Activated CD4-positive, alpha-beta memory T cell treated with anti-CD3 and anti-CD28 coated beads for 36 hours (primary cell): Measurements from ENCODE around the gene INHBB. TPM values are rescaled to one million over a fixed set of nuclear protein-coding genes. Genes with fewer than 3 reads are reported as not detected.
"Not testable (repeated sequence)": the region's sequence is repeated elsewhere in the genome, so short reads cannot be mapped to it uniquely, and the experiment has no call there.

Experiments used
- CTCF ChIA-PET: fragments of 350-600 bp; sonication (Branson Sonifier 250); formaldehyde crosslinking; loops from one replicate; lab custom pipeline; 2021; ENCODE audit warnings: antibody characterized with exemption, inconsistent platforms; lab: Charles Lee
- POLR2A ChIA-PET: fragments of 350-600 bp; sonication (Branson Sonifier 250); formaldehyde crosslinking; loops from one replicate; lab custom pipeline; 2021; ENCODE audit warnings: antibody characterized with exemption; lab: Charles Lee
- DNase-seq: peaks from one replicate; pipeline ENCODE4 v3.0.0-alpha.2; 2020
- H3K27ac Mint-ChIP-seq: one replicate; pipeline ENCODE4 v1.8.0; 2021; ENCODE audit warnings: mixed read lengths
- H3K27me3 Mint-ChIP-seq: one replicate; pipeline ENCODE4 v1.8.0; 2021; ENCODE audit warnings: mixed read lengths
- H3K36me3 Mint-ChIP-seq: one replicate; pipeline ENCODE4 v1.8.0; 2021; ENCODE audit warnings: mixed read lengths
- H3K4me1 Mint-ChIP-seq: one replicate; pipeline ENCODE4 v1.8.0; 2021; ENCODE audit warnings: low read depth, mixed read lengths
- H3K4me3 Mint-ChIP-seq: one replicate; pipeline ENCODE4 v1.8.0; 2021; ENCODE audit warnings: mild to moderate bottlenecking, mixed read lengths
- H3K9me3 Mint-ChIP-seq: one replicate; pipeline ENCODE4 v1.8.0; 2021; ENCODE audit warnings: mixed read lengths
- intact Hi-C: fragments of 100-400 bp; cut with micrococcal nuclease; formaldehyde crosslinking; loops from one replicate; pipeline ENCODE4 v1.15.1; 2023
- total RNA-seq, 2 experiments: library from RNA; stranded (reverse); gene quantifications; one replicate each; pipeline ENCODE4 v1.2.3, GENCODE V29; 2021

The INHBB gene
- total RNA-seq, 2 experiments from 2014 or later, result not detected

DNA sequence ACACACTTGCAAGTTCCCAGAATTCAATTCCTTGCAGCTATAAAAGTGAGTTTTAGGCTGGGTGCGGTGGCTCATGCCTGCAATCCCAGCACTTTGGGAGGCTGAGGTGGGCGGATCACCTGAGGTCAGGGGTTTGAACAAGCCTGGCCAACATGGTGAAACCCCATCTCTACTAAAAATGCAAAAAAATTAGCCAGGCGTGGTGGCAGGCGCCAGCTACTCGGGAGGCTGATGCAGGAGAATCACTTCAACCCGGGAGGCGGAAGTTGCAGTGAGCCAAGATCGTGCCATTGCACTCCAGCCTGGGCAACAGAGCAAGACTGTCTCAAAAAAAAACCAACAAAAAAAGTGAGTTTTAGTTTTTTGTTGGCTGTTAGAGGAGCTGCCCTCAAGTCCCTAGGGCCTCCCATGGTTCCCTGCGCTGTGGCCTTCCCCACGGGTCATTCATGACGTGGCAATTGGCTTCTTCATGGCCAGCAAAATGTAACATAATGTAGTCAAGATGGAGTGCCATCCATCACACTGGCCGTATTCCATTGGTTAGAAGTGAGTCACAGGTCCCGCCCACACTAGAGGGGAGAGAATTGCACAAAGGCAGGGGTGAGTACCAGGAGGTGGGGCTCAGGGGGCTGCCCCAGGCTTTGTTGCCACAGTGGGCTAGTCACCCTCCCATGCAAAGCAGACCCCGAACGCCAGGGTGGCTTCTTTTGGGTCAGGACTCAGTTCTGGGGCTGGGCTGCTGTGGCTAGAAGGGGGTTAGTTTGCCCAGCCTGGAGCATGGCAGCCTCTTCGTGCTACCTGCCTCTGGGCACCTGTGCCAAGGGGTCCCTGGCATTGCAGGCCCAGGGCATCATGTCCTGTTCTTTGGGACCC is 37.7 kb upstream of the INHBB start:
- CTCF ChIA-PET, result no interaction called here
- DNase-seq, result no peak

DNA sequence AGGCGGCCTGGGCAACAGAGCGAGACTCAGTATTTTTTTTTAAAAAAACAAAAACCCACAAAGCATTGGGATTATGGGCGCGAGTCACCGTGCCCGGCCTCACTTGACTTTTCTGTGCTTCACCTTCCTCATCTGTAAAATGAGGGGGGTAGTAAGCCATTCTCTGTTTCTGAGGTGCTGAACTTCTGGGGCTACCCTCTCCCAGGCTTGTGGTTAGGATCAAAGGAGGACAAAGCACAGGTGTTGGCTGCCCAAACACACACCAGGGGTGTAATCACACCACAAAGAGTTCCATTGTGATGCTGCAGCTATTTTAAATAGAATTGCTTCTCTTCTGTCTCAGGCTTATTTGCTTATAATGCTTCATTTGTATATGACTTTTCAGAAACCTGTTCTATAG is 35.8 kb upstream of the INHBB start:
- Mint-ChIP-seq H3K4me3 (no peak overlapping the region), H3K9me3 (no peaks in the 10 kb centered on the region), H3K36me3 (peaks cover 3% of the 10 kb centered on the region), H3K4me1 (peaks cover 22% of the 10 kb centered on the region), H3K27me3 (no peaks in the 10 kb centered on the region), H3K27ac (no peak overlapping the region)
- no peak for DNase-seq
- POLR2A ChIA-PET, result no interaction called here
- intact Hi-C loops, result loop anchor here (5.0 kb wide), 2 partner anchors 553 to 608 kb away; partner anchors contain the start of gene PTPN4
- CTCF ChIA-PET, result no interaction called here

More for the DNA sequence above, 37.7 kb upstream of the INHBB start:
- POLR2A ChIA-PET, result no interaction called here
- H3K27ac Mint-ChIP-seq, result no peak overlapping the region
- peaks cover 3% of the 10 kb centered on the region for H3K36me3 Mint-ChIP-seq
- peaks cover 7% of the 10 kb centered on the region for H3K4me1 Mint-ChIP-seq
- intact Hi-C loops, result no loop called here
- H3K9me3 Mint-ChIP-seq, result no peaks in the 10 kb centered on the region
- H3K27me3 Mint-ChIP-seq, result no peaks in the 10 kb centered on the region
- H3K4me3 Mint-ChIP-seq, result no peak overlapping the region

DNA sequence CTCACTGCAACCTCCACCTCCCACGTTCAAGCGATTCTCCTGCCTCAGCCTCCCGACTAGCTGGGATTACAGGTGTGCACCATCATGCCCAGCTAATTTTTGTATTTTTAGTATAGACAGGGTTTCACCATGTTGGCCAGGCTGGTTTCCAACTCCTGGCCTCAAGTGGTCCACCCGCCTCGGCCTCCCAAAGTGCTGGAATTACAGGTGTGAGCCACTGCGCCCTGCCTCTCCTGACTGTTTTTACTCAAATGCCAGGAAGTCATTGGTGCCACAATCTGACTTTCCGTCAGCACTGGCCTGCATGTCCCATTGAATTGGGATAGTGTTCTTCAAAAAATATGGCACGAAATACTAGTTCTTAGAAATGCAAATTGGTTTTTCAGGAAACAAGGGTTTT is 35.1 kb upstream of the INHBB start:
- H3K27ac Mint-ChIP-seq, H3K9me3 Mint-ChIP-seq, H3K36me3 Mint-ChIP-seq, H3K4me3 Mint-ChIP-seq, H3K27me3 Mint-ChIP-seq, DNase-seq, POLR2A ChIA-PET: not testable (repeated sequence)
- H3K4me1 Mint-ChIP-seq, result peaks cover 22% of the 10 kb centered on the region
- CTCF ChIA-PET, result interaction anchor here (0.6 to 3.2 kb wide), 2 partner anchors 134 to 146 kb away, joined by 3 to 86 read pairs; no protein-coding TSS in a partner anchor
- intact Hi-C loops, result loop anchor here (5.0 kb wide), 2 partner anchors 554 to 609 kb away; partner anchors contain the start of gene PTPN4

DNA sequence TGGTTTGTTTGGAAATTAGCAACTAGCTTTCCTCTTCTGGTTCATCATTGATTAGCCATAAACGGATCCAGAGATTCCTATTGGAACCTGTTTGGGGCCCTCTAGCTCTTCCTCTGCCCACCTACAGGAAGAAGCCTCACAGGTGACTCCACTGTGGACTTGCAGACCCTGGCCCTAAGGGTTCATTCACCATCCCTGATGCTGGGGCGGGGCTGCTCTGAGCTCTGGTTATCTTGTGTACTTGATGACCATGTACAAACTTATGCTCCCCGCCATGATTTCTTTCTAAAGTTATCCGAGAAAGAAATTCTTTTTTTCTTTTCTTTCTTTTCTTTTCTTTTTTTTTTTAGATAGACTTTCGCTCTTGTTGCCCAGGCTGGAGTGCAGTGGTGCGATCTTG is 33.9 kb upstream of the INHBB start:
- H3K4me1 Mint-ChIP-seq, result peaks cover 22% of the 10 kb centered on the region
- POLR2A ChIA-PET, result interaction anchor here (0.9 kb wide), 1 partner anchor 14 kb away, joined by 3 read pairs; no protein-coding TSS in a partner anchor
- H3K9me3 Mint-ChIP-seq, result no peaks in the 10 kb centered on the region
- intact Hi-C loops, result loop anchor here (2.0 to 5.0 kb wide), 4 partner anchors 51 to 610 kb away; partner anchors contain the start of gene PTPN4
- DNase-seq, result no peak
- CTCF ChIA-PET, result interaction anchor here (0.5 to 4.2 kb wide), 27 partner anchors 8 to 670 kb away, joined by 3 to 86 read pairs (median 5); partner anchors contain the start of genes RALB and TMEM185B
- H3K27me3 Mint-ChIP-seq, result no peaks in the 10 kb centered on the region
- no peaks in the 10 kb centered on the region for H3K36me3 Mint-ChIP-seq
- H3K4me3 Mint-ChIP-seq, result no peak overlapping the region
- H3K27ac Mint-ChIP-seq, result no peak overlapping the region

DNA sequence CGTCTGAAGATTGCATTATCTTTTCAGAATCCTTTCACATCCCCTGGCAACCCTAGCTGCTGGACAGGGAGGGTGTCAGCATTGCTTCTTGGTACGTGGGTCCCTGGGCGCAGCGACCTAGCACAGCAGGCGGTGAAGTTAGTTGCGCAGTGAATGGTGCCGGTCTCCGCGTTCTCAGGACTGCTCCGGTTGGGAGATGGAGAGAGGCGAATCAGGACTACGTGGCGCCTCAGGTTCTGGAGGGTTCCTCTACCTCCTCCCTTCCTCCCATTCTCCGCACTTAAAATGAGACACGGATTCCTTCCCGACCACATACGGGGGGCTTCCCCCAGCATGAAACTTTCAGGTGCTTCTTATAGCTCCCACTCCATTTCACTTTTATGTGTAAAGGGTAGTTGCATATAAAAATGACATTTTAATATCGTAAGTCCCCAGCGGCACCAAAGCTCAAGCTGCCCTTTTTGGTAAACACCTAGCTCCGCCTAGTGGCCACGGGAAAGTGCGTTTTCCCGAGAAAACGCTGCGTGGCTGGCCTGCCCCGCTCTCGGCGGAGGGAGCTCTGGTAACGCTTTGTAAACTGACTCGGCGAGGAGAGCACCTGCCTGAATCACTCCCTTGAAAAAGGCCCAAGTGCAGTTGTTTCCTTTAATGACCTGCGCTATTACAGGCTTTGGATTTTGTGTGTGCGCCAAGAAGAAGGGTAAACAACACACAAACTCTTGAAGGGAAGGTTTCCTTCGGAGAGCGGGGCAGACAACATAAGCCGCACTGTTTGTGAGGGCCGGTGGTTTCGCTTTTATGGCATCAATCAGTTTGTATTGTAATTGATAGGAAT is 32.9 kb upstream of the INHBB start:
- Mint-ChIP-seq H3K9me3 (no peaks in the 10 kb centered on the region), H3K4me3 (peak overlapping the region; percentile 56), H3K27me3 (no peaks in the 10 kb centered on the region), H3K4me1 (peaks cover 22% of the 10 kb centered on the region), H3K36me3 (no peaks in the 10 kb centered on the region), H3K27ac (no peak overlapping the region)
- POLR2A ChIA-PET, result interaction anchor here (0.9 to 1.1 kb wide), 3 partner anchors 15 to 137 kb away, joined by 3 to 5 read pairs (median 4); no protein-coding TSS in a partner anchor
- intact Hi-C loops, result loop anchor here (1.0 to 5.0 kb wide), 10 partner anchors 52 to 611 kb away; partner anchors contain the start of genes PTPN4 and RALB
- peak; percentile 87 for DNase-seq
- CTCF ChIA-PET, result interaction anchor here (0.5 to 4.2 kb wide), 61 partner anchors 9 to 671 kb away, joined by 3 to 86 read pairs (median 5); partner anchors contain the start of genes EPB41L5, RALB, TMEM177 and TMEM185B

DNA sequence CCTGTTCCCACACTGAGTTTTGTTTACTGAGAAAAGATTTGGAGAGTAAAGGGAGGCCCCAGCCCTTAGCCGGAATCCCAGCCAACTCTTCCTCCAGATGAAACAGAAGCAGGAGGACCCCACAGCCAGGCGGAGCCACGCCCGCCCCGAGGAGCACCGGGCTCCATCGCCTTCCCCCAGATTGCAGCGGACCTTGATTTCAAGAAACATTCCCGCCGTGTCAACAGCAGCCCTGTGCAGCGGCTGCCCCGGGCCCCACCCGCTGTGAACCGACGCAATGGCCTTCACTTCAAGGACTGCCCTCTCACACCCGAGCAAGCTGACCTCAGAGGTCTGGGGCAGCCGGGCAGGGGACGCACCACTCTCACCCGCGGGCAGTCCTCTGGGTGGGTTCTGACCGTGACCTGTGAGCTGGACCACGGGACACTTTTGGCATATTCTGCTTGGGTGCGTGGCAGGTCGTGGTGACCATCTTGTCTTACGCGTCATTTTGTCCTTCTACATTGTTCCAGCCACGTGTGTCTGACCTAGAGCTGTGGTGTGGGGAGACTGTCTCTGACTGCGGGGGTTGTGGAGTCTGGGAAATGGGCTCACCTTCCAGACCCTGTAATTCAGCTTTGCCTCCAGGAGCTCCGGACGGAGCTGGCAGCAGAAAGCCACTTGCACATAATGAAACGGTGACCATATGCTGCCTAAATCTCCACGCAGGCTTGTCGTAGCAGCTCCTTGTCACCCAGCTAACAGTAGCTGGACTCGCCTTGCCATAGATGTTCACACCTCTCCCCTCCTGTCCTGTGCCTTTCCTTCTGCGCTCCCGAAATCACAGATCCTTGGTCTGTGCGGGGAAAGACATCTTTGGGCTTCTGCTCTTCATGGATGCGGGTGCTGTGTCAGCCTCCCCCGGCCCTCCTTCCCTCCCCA is 32.0 kb upstream of the INHBB start:
- Mint-ChIP-seq H3K36me3 (no peaks in the 10 kb centered on the region), H3K4me3 (peak overlapping the region; percentile 56), H3K27ac (no peak overlapping the region), H3K9me3 (no peaks in the 10 kb centered on the region), H3K27me3 (no peaks in the 10 kb centered on the region), H3K4me1 (peaks cover 22% of the 10 kb centered on the region)
- intact Hi-C loops, result loop anchor here (1.0 to 5.0 kb wide), 10 partner anchors 53 to 612 kb away; partner anchors contain the start of genes PTPN4 and RALB
- ChIA-PET POLR2A (interaction anchor here (1.1 to 1.2 kb wide), 3 partner anchors 82 to 138 kb away, joined by 4 to 5 read pairs (median 4); no protein-coding TSS in a partner anchor), CTCF (interaction anchor here (0.6 to 4.2 kb wide), 60 partner anchors 9 to 672 kb away, joined by 3 to 86 read pairs (median 5); partner anchors contain the start of genes EPB41L5, RALB, TMEM177 and TMEM185B)
- DNase-seq, result no peak

DNA sequence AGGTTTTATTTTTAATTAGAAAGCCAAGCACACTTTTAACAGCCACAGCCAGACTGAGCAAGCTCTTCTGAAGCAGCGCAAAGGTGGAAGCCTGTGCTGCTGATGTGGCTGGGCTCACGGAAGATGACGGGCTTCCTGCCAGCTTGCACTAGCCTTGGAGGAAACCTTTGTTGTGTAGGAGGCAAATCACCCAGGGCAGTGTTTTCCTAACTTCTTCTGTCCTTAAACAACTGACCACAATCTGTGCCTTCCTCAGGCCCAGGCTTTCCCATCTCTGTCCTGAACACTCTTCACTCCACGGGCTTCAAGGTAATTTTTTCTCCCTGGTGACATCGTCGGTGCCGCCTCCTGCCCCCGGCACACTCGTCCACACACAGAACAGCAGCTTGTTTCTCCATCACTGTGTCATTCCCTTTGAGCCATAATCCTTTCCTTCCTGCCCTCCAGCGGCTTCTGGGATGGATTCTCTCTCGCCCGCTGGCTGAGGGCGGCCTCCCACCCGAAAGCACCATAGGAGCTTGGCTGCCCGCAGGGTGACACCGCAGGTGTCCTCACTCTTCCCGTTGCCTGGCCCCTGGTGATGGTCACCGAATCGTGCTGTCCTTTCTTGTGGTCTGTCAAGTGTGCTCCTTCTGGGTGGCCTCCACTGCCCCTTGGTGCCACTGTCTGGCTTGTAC is 31.1 kb upstream of the INHBB start:
- Mint-ChIP-seq H3K4me1 (peaks cover 22% of the 10 kb centered on the region), H3K4me3 (no peak overlapping the region), H3K9me3 (no peaks in the 10 kb centered on the region), H3K27me3 (no peaks in the 10 kb centered on the region), H3K36me3 (no peaks in the 10 kb centered on the region), H3K27ac (no peak overlapping the region)
- intact Hi-C loops, result loop anchor here (5.0 kb wide), 2 partner anchors 558 to 613 kb away; partner anchors contain the start of gene PTPN4
- peak; percentile 34 for DNase-seq
- ChIA-PET CTCF (interaction anchor here (0.8 to 4.2 kb wide), 12 partner anchors 15 to 673 kb away, joined by 3 to 60 read pairs (median 7); partner anchors contain the start of genes EPB41L5 and RALB), POLR2A (interaction anchor here (1.2 kb wide), 1 partner anchor 83 kb away, joined by 4 read pairs; no protein-coding TSS in a partner anchor)

DNA sequence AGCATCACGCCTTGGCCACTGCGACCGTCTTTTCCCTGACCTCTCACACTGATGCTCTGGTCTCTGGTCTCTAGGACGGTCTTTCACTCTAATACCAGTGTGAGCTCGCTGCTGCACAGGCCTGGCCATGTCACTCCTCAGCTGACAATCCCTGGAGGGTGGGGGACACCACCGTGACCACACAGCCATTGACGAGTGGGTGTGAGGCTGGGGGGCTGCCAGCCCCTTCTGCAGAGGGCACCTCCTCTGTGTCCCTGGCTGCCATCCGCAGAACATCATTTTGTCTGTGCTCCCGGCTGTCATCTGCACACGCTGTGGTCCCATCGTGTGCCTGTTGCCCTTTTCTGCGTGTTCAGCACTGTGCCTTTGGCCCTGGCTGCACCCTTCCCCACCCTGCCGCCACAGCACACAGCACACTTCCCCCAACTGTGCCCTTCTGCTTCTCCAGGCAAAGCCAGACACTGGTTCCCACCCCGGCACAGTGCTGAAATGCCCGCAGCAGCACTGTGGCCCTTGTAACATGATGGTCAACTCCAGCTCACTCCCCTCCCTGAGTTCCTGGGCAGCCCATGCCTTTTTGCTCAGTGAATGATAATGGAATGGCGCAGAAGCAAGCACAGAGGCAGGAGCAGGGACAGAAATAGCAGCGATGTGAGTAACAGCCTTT is 30.4 kb upstream of the INHBB start:
- POLR2A ChIA-PET, result interaction anchor here (1.2 kb wide), 1 partner anchor 83 kb away, joined by 4 read pairs; no protein-coding TSS in a partner anchor
- Mint-ChIP-seq H3K36me3 (no peaks in the 10 kb centered on the region), H3K27ac (no peak overlapping the region), H3K4me3 (no peak overlapping the region), H3K9me3 (no peaks in the 10 kb centered on the region), H3K27me3 (no peaks in the 10 kb centered on the region), H3K4me1 (peaks cover 22% of the 10 kb centered on the region)
- no peak for DNase-seq
- CTCF ChIA-PET, result interaction anchor here (4.2 kb wide), 1 partner anchor 110 kb away, joined by 17 read pairs; no protein-coding TSS in a partner anchor
- intact Hi-C loops, result no loop called here

DNA sequence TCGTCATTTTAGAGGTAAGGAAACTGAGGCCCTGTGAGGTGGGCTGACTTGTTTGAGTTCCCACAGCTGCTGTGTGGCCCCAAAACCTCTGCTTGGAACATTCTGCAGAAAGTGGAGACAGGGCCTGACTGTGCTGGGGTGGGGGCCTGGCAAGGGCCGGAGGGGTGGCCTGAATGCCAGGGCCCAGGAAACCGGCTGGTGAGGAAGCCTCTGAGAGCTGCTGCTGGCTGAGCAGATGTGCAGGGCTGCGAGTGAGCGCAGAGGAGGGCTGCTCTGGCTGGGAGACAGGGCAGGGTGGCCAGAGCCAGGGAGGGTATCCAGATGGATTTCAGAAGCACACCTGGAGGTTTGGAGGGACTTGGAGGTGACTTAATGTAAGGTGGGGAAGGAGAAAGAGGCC is 29.9 kb upstream of the INHBB start:
- H3K9me3 Mint-ChIP-seq, result no peaks in the 10 kb centered on the region
- CTCF ChIA-PET, result interaction anchor here (0.9 kb wide), 1 partner anchor 27 kb away, joined by 3 read pairs; no protein-coding TSS in a partner anchor

More for the DNA sequence above, 29.9 kb upstream of the INHBB start:
- H3K36me3 Mint-ChIP-seq, result no peaks in the 10 kb centered on the region
- H3K4me1 Mint-ChIP-seq, result peaks cover 22% of the 10 kb centered on the region
- H3K4me3 Mint-ChIP-seq, result no peak overlapping the region
- DNase-seq, result no peak
- POLR2A ChIA-PET, result no interaction called here
- no peak overlapping the region for H3K27ac Mint-ChIP-seq
- intact Hi-C loops, result no loop called here
- no peaks in the 10 kb centered on the region for H3K27me3 Mint-ChIP-seq
